GM13977 (cell line): Measurements from ENCODE around the gene ABLIM2.

Source experiments
- DNase-seq: peaks from one replicate; pipeline ENCODE4 v3.0.0; 2012; ENCODE audit warnings: low spot score
- CTCF ChIP-seq: IDR thresholded peaks from 2 replicates; pipeline ENCODE4 v1.5.1; 2012; ENCODE audit warnings: mild to moderate bottlenecking, control low read depth; ENCODE audit not compliant: insufficient read depth; ENCODE audit errors: extremely low read depth, missing control alignments
- in situ Hi-C: fragments of 300-500 bp; cut with MboI; formaldehyde crosslinking; loops from one replicate; pipeline ENCODE4 v1.12.0; 2022; ENCODE audit warnings: low sequenced_read_pairs, low pct_unique_long_range_greater_than_20kb, mixed read lengths, inconsistent platforms; ENCODE audit not compliant: unreplicated experiment

The ABLIM2 gene

DNA sequence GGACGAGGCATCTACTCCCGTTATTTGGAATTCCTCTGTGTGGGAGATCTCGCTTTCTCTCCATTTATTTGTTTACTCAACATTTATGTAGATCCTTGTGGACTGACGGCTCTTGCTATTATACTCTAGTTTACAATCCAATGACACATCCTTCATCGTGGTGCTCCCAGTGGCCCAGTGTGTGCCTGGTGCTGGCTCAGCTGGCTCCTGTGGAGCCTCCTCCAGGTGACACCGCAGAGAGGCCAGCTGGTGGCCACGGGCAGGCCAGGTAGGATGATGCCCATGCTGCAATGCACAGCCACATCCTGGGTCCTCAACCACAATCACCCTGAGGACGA is 134.9 kb downstream of the ABLIM2 start:
- in situ Hi-C loops = no loop called here
- no peak for DNase-seq
- no peak for TF ChIP-seq CTCF

DNA sequence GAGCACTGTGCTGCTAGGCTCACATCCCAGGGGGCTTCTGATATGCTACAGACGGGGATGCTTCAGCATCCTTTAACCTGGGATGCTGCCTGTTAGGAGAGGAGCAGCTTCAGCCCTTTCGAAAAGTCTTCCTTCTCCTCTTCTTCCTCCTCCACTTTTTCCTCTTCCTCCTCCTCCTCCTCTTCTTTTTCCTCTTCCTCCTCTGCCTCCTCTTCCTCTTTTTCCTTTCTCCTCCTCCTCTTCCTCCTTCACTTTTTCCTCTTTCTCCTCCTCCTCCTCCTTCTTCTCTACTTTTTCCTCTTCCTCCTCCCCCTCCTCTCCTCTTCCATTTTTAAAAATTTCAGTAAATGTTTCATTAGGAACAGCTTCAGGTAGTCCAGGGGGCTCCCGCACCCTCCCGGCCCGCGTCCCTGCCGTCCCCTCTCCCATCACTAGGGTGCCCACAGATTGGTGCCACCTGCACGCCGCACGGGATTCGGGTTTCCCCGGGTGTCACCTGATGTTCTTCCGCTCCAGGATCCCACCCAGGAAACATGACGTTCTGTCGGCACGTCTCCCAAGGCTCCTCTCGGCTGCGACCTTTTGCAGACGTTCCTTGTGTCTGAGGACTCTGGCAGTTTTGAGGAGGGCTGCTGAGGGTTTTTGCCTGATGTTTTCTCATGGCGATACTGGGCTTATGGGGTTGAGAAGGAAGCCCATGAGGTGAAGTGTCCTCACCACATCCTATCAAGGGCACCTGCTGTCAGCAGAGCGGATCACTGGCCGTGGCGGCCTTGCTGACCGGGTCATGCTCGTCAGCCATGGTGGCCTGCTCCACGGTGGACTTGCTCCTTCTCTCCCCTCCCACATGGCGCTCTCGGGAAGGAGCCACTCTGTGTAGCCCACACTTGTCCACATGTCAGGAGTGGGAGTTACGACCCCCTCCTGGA is 135.6 kb downstream of the ABLIM2 start:
- in situ Hi-C loops = no loop called here
- no peak for TF ChIP-seq CTCF
- DNase-seq = no peak

GRCh38 chr4:8021796-8022195 is 136.8 kb downstream of the ABLIM2 start:
- in situ Hi-C loops = no loop called here
- no peak for TF ChIP-seq CTCF
- no peak for DNase-seq

GRCh38 chr4:8019396-8020365 is 138.9 kb downstream of the ABLIM2 start:
- in situ Hi-C loops = no loop called here
- no peak for TF ChIP-seq CTCF
- no peak for DNase-seq

DNA sequence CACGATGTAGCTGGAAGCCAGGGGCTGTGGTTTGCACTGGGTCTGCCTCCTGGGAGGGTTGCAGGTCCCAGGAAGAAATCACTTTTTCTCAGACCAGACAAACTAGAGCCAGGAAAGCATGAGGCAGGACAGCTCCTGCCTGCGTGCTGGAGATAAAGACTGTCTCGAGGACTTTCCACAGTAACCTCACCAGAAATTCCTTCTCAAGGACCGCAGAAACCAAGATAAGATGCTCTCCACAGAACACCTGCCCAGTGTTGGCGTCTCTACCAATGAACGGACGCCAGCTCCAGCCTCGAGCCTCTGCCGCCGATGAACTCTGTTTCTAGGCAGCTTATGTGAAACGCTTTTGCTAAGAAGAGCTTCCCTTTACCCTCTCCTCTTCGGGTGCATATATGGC is 142.1 kb downstream of the ABLIM2 start:
- no peak for DNase-seq
- in situ Hi-C loops = no loop called here
- TF ChIP-seq CTCF = no peak

- in situ Hi-C loops = no loop called here
- TF ChIP-seq CTCF = peak; percentile 37
Observed at GRCh38 chr4:8015512-8015911, 143.1 kb downstream of the ABLIM2 start.

More at GRCh38 chr4:8015512-8015911, 143.1 kb downstream of the ABLIM2 start:
- DNase-seq = no peak
